ENCODE data around the gene S100A5.

DNA sequence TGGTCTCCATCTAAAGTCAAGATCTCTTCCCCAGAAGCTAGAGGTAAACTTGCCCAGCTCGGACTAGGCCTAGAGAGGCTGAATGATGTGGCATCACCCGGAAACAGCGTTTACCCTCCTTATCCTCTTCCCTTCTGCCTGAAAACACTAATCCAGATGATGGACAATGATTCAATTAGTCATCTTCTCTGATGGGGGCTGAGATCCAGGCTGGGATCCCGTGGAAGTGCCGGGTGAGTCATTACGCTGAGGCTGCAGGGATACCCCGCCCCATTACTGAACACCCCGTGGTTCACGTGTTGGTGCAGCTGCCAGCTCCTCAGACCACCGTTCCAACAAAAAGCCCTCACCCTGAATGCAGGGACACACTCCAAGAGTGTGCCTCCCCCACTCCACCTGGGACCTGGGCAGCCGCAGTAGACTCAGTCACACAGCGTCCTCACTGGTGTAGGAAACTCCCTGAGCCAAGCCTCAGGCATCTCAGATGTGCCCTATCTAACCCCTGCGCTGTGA, 7.0 kb downstream of the S100A5 start:
- TF ChIP-seq NFRKB (IDR thresholded peaks at IDR 0.05) (no peak), FOXM1 (IDR thresholded peaks at IDR 0.05; ENCODE audit: borderline replicate concordance) (no peak), TARDBP (IDR thresholded peaks at IDR 0.05) (no peak), SUZ12 (IDR thresholded peaks at IDR 0.05) (no peak), ARNT (IDR thresholded peaks at IDR 0.05) (no peak)
- TF ChIP-seq, protein P1, sequence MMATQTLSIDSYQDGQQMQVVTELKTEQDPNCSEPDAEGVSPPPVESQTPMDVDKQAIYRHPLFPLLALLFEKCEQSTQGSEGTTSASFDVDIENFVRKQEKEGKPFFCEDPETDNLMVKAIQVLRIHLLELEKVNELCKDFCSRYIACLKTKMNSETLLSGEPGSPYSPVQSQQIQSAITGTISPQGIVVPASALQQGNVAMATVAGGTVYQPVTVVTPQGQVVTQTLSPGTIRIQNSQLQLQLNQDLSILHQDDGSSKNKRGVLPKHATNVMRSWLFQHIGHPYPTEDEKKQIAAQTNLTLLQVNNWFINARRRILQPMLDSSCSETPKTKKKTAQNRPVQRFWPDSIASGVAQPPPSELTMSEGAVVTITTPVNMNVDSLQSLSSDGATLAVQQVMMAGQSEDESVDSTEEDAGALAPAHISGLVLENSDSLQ (IDR thresholded peaks at IDR 0.05) = no peak

Measured in HEK293T (cell line).